Suprapubic skin (tissue), 4 donors: ENCODE measurements around the gene DPYD.

Experiments used
- EP300 ChIP-seq: sonication (generic); formaldehyde crosslinking; IDR thresholded peaks from one replicate; pipeline ENCODE4 v1.6.1; 2017; ENCODE audit warnings: antibody characterized with exemption
- POLR2A ChIP-seq, 2 donors: fragments of 450-650 bp; IDR thresholded peaks; one replicate each; pipeline ENCODE4 v1.6.1; 2017; ENCODE audit warnings: antibody characterized with exemption in 2 of 2, mild to moderate bottlenecking in 2 of 2, moderate library complexity in 2 of 2
- POLR2AphosphoS5 ChIP-seq, 3 donors: sonication (generic); formaldehyde crosslinking; IDR thresholded peaks; one replicate each; pipeline ENCODE4 v1.6.1; 2017; ENCODE audit warnings: antibody characterized with exemption in 3 of 3
- TF ChIP-seq, protein P1 (sequence below), 2 donors: fragments of 200-600 bp in 1 of 2; fragments of 450-650 bp in 1 of 2; sonication (generic) in 1 of 2; IDR thresholded peaks; one replicate each; pipeline ENCODE4 v1.5.1; 2016 to 2019; ENCODE audit warnings: antibody characterized with exemption in 2 of 2, mild to moderate bottlenecking in 1 of 2, moderate library complexity in 1 of 2

DNA sequence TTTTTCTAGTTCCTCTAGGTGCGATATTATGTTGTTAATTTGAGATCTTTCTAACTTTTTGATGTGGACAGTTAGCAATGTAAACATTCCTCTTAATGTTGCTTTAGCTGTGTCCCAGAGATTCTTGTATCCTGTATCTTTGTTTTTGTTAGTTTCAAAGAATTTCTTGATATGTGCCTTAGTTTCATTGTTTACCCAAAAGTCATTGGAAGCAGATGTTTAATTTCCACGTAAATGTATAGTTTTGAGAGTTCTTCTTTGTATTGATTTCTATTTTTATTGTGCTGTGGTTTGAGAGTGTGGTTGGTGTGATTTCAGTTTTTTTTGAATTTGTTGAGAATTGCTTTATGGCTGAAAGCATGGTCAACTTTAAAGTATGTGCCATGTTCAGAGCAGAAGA is 879.8 kb downstream of the DPYD start:
- TF ChIP-seq POLR2A (IDR thresholded peaks at IDR 0.05): no peak
- TF ChIP-seq, protein P1, sequence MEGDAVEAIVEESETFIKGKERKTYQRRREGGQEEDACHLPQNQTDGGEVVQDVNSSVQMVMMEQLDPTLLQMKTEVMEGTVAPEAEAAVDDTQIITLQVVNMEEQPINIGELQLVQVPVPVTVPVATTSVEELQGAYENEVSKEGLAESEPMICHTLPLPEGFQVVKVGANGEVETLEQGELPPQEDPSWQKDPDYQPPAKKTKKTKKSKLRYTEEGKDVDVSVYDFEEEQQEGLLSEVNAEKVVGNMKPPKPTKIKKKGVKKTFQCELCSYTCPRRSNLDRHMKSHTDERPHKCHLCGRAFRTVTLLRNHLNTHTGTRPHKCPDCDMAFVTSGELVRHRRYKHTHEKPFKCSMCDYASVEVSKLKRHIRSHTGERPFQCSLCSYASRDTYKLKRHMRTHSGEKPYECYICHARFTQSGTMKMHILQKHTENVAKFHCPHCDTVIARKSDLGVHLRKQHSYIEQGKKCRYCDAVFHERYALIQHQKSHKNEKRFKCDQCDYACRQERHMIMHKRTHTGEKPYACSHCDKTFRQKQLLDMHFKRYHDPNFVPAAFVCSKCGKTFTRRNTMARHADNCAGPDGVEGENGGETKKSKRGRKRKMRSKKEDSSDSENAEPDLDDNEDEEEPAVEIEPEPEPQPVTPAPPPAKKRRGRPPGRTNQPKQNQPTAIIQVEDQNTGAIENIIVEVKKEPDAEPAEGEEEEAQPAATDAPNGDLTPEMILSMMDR (IDR thresholded peaks at IDR 0.05): no peak
- TF ChIP-seq EP300: no peak
- TF ChIP-seq POLR2AphosphoS5 (IDR thresholded peaks at IDR 0.05): no peak
